GM13976 (cell line): ENCODE results near the gene ZMIZ1.

Experiments used
- DNase-seq: peaks from one replicate; pipeline ENCODE4 v3.0.0; 2012; ENCODE audit warnings: low spot score
- in situ Hi-C: fragments of 300-500 bp; cut with MboI; formaldehyde crosslinking; loops from one replicate; pipeline ENCODE4 v1.12.0; 2022; ENCODE audit warnings: low sequenced_read_pairs, mixed read lengths, inconsistent platforms; ENCODE audit not compliant: unreplicated experiment
- TF ChIP-seq, protein P1 (sequence below): IDR thresholded peaks from 2 replicates; pipeline ENCODE4 v1.5.1; 2012; ENCODE audit warnings: borderline replicate concordance, mild to moderate bottlenecking; ENCODE audit not compliant: insufficient read depth; ENCODE audit errors: extremely low read depth, missing control alignments, control extremely low read depth

The ZMIZ1 gene

DNA sequence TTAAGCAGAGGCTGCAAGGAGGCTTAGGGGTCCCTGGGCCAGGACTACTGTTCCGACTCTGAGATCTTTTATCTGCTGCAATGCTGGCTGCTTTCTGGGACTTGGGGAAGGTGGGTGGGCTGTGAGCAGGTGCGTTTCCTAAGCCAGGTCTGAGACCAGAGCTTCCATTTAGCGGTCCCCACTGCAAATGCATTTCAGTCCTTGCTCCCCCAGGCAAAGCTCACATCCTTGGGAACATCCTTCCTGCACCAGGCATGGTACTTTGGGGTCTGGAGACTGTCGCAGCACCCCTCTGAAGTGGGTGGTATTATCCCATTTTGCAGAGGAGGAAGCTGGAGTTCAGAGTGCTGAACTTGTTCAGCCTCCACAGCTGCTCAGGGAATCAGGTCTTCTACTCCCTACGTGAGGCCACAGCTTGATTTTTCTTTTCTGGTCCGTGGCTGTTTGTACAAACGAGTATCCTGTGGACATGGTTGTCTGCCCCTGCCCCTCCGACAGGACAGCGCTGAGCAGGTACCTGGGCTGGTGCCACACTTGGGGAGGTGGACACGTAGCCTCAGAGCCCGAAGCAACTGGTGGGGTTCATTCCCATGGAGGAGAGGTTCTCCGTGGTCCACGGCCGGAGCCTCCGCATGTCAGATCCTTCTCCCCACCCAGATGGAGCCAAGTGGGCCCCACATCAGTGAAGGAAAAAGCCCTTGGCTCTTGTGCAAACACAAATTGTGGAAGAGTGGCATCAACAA, 20.0 kb downstream of the ZMIZ1 start:
- TF ChIP-seq, protein P1, sequence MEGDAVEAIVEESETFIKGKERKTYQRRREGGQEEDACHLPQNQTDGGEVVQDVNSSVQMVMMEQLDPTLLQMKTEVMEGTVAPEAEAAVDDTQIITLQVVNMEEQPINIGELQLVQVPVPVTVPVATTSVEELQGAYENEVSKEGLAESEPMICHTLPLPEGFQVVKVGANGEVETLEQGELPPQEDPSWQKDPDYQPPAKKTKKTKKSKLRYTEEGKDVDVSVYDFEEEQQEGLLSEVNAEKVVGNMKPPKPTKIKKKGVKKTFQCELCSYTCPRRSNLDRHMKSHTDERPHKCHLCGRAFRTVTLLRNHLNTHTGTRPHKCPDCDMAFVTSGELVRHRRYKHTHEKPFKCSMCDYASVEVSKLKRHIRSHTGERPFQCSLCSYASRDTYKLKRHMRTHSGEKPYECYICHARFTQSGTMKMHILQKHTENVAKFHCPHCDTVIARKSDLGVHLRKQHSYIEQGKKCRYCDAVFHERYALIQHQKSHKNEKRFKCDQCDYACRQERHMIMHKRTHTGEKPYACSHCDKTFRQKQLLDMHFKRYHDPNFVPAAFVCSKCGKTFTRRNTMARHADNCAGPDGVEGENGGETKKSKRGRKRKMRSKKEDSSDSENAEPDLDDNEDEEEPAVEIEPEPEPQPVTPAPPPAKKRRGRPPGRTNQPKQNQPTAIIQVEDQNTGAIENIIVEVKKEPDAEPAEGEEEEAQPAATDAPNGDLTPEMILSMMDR = no peak
- in situ Hi-C loops = no loop called here
- DNase-seq = no peak

- no peak for DNase-seq
- in situ Hi-C loops = no loop called here
- TF ChIP-seq, protein P1 = no peak
Observed at GRCh38 chr10:79089632-79090031, 20.9 kb downstream of the ZMIZ1 start.

- DNase-seq = no peak
- TF ChIP-seq, protein P1 = no peak
- in situ Hi-C loops = no loop called here
Observed at GRCh38 chr10:79090134-79090803, 21.5 kb downstream of the ZMIZ1 start.

DNA sequence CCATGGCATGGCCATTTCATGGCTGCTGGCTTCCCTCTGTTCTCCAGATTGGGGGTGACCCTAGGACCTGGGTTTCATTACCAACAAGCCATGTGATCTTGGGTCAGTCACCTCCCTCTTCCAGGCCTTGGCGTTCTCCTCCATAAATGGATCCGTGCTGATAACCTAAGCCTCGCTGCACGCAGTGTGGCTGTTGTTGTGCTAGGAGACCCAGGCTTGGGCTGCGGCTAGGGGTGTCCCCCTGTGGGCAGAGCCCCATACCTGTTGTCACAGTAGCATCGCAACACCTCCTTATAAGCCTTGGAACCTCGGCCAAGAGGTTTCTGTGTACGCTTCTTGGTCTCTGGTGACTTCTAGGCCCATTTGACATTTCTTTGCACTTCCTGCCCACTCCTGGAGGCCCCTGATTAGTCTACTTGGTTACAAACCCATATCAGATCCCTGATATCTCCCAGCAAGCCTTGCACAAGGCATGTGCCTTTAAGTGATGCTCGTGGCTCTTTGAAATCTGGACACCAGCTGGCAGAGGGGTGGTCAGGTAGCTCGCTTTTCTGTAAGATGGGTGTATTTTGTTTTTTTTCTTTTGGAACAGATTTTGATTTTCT, 23.6 kb downstream of the ZMIZ1 start:
- TF ChIP-seq, protein P1 = no peak
- DNase-seq = no peak
- in situ Hi-C loops = no loop called here

GRCh38 chr10:79093658-79094411, 25.1 kb downstream of the ZMIZ1 start:
- in situ Hi-C loops = no loop called here

More at GRCh38 chr10:79093658-79094411, 25.1 kb downstream of the ZMIZ1 start:
- no peak for DNase-seq
- TF ChIP-seq, protein P1 = no peak
